Glomerular endothelial cell (primary cell): ENCODE measurements around the gene RSPO3. TPM values are rescaled to one million over a fixed set of nuclear protein-coding genes. Genes with fewer than 3 reads are reported as not detected.
"Not testable (repeated sequence)": the region's sequence is repeated elsewhere in the genome, so short reads cannot be mapped to it uniquely, and the experiment has no call there.

ENCODE experiments used
- DNase-seq: peaks from one replicate; pipeline ENCODE4 v3.0.0-alpha.2; 2011; ENCODE audit warnings: low read depth, low spot score; ENCODE audit errors: extremely low read depth
- total RNA-seq: library from RNA; depleted of rRNA; stranded (reverse); fragments of >200 nt; gene quantifications from 2 replicates; pipeline ENCODE4 v1.2.3, GENCODE V29; 2015

Gene RSPO3
- total RNA-seq, 1 donor from 2014 or later: 1.8 TPM

DNA sequence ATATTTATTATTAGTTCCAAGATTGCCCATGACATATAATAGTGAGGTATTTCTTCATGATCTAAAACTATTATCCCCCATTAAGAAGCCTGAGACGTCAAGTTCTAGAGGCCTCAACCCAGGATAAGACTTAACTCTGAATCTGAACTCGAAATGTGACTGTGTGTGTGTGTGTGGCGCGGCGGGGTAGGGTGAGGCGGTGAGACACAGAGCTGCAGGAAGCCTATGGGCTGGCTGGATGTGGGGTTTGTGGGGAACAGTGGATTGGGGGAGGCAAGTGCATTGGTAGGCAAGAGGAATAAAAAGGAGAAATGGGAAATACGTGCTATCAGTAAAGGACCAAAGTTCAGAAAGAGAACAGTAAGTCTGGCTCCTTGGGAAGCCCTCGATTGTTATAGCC lies 81.6 kb downstream of the RSPO3 start:
- DNase-seq: no peak

DNA sequence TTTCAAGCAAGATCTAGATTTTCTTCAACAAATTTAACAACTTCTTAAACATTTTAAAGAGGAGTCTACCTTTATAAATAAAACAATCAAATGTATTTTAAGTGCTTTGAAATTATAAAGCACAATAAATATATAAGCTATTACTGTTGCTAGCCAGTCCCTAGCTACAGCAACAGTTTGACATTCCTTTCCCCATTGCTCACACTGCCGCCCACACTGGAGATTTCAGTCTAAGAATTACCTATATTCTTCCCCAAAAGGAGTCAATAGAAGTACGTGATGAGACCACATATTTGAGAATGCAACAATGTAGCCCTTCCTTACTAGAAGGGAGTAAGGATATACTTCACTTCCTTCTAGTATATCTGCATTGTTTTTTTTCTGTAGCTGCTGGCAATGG lies 82.8 kb downstream of the RSPO3 start:
- DNase-seq: no peak

DNA sequence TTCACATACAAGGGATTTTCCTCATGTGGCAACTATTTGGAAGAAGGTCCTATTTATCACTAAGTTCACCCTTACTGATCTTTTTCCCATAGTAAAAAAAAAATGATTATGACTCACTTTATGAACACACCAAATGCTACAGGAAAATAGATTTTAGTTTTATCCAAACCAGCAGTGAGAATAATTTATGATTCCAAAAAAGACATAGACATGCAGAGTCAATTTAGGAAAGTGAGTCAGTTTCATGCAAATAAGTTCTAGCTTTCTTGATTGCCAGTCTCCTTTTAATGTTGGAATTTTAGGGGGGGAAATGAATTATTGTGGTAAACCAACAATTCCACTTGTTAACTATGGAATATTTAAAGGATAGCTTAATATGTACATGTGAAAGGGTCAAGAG lies 84.2 kb downstream of the RSPO3 start:
- no peak for DNase-seq

DNA sequence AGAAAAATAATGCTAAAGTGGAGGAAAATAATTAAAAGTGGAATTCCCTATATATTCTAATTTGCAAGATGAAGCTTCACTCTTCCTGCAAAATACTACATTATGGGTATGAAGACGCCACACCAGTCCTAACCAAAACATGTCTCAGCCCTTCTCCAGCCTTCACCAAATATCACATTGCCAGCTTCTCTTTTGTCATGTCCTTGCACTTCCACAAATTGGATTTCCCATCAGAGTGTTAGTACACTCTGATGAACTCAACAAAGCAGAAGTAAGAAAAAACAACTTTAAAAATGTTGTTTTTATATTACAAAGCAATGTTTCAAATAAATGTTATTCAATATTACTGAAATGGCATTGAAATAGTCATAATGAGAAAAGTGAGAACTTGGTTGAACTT lies 85.8 kb downstream of the RSPO3 start:
- DNase-seq: no peak

DNA sequence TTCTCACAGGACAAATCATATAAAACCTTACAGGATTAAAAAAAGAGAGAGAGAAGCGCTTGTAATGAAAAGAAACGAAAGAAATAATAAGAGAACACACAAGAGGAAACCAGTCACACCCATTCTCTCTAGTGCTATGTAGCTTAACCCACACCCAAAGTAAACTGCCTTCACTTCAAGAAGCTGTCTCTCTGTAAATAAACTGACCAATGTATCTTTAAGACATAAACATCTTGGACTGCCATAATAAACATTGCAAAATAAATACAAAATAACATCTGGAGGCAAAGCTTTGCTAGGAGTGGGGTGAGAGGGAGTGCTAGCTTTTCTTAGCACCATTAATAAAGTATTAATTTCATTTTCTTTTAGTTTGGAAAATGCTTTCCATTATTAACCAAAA lies 86.6 kb downstream of the RSPO3 start:
- no peak for DNase-seq

DNA sequence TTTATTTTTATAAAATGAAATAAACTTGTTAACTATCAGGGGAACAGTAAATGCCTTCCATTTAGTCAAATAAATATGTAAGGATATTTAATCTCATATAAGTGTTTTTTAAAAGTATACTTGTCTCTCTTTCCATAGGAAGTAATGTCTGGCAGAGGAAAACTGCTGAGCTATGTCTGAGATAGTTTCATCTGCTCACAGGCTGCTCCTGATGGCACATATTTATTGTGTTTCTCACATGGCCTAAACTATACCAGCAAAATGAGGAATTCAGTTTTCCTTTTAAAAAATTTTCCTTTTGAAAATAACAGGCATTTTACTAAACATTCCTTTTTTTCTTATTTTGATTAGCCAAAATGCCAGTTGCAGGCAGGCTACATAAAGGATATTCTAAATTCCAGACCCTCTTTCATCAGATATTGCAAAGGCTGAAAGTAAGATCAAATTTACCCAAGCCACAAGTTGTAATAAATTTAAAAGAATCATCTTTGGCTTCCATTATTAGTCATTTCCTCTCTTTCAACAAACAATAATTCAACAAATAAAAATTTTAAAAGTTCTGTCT lies 88.1 kb downstream of the RSPO3 start:
- no peak for DNase-seq

DNA sequence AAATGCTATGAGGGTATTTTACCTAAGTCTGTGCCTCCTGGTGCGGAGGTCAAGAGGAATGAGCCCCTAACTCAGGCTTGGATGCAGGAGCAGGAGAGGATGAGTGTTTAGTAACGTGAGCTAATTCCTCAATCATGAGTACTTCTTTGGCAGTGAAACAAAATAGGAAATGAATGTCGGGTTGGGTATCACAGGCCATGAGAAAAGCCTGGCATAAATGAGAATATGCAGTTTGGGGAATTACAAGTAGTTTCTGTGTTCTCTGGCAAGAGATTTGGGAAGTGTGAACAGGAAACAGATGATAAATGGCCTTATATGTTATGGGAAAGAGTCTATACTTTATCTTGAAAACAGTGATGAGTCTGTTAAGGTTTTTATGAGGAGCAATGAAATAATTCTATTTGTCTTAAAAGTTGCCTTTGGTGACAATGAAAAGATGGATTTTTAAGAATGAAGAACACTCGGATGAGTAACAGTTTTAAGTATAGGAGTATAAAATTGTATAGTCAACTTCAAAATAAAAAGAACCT lies 89.2 kb downstream of the RSPO3 start:
- peak; percentile 69 for DNase-seq

DNA sequence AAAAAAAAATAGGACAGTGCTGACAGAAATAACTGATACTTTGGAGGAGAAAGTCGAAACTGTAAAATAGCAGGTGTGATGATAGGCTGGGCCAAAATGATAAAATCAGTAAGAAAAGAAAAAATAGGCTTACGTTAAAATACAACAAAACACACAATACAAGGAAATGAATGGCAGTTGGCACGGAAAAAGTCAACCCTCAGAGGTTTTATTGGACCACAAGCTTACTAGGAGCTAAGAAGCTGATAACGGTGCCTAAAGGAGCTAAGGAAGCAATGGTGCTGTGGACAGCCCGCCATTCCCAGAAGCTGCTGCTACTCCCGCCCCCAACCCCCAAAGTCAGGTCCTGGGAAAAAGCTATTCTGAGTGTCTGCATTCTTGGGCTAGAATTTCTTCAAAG lies 92.3 kb downstream of the RSPO3 start:
- peak; percentile 66 for DNase-seq

DNA sequence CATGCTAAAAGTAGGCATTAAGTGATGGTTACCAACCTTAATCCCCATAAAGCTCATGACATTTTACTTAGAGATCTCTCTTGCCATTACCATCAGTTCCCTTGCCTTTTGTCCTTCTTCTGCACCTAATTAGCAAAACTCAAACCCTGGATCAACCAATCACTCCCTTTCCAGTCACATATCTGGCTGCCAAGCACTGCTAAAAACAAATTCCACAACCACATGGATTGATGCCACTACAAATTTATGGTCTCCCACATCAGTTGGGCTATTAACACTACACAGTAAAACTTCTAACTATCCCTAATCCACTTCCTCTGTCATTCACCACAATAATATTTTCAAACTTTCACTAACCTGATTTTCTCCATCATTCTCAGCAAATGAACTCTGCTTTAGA lies 93.9 kb downstream of the RSPO3 start:
- no peak for DNase-seq

DNA sequence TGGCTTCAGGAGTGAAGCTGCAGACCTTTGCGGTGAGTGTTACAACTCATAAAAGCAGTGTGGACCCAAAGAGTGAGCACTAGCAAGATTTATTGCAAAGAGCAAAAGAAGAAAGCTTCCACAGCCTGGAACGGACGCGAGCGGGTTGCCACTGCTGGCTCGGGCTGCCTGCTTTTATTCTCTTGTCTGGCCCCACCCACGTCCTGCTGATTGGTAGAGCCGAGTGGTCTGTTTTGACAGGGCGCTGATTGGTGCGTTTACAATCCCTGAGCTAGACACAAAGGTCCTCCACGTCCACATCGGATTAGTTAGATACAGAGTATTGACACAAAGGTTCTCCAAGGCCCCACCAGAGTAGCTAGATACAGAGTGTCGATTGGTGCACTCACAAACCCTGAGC lies 95.6 kb downstream of the RSPO3 start:
- DNase-seq: not testable (repeated sequence)

DNA sequence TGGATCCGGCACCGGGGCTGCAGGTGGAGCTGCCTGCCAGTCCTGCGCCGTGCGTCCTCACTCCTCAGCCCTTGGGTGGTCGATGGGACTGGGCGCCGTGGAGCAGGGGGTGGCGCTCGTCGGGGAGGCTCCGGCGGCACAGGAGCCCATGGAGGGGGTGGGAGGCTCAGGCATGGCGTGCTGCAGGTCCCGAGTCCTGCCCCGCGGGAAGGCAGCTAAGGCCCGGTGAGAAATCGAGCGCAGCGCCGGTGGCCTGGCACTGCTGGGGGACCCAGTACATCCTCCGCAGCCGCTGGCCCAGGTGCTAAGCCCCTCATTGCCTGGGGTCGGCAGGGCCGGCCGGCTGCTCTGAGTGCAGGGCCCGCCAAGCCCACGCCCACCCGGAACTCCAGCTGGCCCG lies 96.1 kb downstream of the RSPO3 start:
- not testable (repeated sequence) for DNase-seq

DNA sequence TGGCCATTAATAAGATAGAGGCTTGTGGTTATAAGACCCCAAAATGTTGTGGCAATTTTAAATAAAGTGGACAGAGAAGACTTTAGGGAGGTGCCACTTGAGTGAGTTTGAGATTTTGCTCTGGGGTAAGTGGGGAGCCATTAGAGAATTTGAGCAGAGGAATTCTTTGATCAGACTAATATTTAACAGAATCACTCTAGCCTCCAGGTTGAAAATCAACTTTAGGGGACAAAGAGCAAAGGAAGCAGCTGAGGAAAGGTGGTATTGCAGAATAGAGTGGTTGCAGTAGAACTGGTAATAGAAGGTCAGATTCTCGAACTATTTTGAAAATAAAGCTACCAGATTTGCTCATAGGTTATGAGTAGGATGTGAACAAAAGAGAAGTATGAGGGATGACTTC lies 97.5 kb downstream of the RSPO3 start:
- DNase-seq: no peak

DNA sequence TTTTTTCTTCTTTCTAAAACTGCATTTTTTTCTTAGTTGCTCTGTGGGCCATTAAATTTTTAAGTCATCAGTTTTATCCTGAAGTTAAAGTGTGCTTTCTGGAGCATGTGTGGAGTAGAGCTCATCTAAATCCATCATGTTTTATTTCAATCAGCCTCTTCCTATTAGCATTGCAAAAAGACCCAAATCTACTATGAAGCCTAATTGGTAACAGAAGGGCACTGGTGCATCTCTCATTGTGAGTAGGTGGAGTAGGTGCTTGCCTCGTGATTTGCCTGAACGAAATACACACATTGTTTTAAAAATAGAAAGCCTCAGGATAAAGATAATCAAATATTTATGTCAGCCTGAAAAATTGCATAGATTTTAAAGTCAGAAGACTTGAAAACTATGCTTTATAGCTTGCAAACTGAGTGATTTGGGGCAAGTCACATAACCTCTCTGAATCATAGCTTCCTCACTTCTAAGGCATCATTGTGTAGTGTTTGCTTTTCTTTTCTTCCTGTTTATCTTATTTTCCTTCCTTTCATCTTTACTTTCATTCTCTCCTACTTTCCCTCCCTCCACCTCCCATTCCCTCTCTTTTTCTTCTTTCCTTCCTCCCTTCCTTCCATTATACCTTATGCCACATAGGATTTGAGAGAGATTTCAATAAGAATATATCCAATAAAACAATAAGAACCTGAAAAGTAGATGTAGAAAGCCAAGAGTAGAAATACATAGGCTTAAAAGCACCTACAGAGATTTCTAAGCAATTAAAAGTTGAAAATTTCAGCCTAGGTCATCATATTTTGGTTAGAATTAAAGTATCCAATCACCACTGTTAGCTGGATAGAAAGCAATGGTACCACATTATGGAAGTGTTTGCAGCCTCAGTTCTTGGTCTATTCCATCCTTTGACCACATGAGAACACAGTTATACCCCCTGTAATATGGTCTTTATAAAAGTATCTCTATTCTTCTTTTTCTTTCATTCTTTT lies 98.6 kb downstream of the RSPO3 start:
- DNase-seq: no peak

DNA sequence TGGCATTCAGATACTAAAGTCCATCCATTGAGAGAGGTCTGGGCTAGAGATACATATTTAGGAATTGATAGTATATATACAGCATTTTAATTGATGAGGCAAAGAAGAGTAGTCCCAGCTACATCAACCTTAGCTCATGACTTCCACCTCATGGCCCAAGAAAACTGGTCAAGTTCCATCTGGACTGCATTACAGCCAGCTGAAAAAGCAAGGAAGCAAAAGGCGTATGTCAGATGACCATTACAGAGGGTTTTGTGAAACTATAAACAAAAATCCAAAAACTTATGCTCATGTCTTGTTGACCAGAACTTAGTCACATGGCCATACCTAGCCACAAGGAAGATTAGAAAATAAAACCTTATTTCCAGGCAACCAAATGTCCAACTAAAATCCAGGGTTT lies 101.4 kb downstream of the RSPO3 start:
- no peak for DNase-seq

DNA sequence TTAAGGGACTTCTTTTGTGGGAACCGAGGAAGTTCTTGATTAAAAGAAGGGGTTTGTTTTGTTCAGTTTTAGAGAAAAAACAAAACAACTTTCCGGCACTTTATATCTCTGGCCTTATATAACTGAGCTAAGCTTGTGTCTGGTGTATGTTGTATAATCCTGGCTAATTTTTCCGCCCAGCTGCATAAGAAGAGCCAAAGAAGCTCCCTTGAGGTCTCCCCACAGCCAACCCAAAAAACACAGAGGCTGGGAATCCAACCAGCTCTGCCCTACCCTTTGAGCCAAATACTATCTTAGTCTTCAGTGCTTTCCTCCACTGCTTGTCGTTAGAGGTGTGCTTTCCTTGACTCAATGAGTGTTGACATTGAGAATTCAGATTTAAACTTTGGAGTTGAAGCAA lies 102.7 kb downstream of the RSPO3 start:
- DNase-seq: no peak

DNA sequence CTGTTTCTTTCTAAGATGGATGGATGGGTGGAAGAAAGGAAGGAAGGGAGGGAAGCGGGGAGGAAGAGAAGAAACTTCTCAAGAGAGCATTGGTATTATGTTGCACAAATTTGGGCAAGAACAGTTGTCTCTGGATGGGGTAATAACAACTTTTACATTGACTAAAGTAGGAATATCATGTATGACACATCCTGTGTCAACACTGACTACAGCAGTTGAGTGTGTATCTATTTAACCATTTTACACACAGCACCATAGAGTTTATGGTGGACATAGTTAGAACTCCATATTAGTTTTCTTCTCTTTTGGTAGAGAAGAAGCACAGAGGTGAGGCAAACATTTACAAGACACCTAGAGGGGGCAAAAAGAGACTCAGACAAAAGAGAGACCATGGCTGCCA lies 103.9 kb downstream of the RSPO3 start:
- DNase-seq: no peak

DNA sequence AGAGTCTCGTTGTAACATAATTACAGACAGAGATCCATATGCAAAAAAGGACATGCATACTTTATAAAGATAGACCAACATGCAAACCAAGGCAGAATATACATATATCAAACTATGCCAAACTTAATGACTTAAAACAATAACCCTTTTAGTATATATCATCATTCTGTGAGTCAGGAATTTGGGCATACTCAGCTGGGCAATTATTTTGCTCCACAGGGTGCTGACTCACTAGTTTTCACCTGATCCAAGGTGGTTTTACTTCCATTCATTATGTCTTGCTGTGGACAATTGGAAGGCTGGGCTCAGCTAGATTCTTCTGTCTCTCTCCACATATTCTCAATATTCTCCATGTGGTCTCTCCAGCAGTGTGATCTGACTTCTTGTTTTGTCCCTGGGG lies 107.0 kb downstream of the RSPO3 start:
- DNase-seq: no peak

DNA sequence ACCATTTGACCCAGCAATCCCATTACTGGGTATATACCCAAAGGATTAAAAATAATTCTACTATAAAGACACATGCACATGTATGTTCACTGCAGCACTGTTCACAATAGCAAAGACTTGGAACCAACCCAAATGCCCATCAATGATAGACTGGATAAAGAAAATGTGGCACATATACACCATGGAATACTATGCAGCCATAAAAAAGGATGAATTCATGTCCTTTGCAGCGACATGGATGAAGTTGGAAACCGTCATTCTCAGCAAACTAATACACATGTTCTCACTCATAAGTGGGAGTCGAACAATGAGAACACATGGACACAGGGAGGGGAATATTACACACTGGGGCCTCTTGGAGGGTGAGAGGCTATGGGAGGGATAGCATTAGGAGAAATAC lies 115.3 kb downstream of the RSPO3 start:
- DNase-seq: not testable (repeated sequence)

DNA sequence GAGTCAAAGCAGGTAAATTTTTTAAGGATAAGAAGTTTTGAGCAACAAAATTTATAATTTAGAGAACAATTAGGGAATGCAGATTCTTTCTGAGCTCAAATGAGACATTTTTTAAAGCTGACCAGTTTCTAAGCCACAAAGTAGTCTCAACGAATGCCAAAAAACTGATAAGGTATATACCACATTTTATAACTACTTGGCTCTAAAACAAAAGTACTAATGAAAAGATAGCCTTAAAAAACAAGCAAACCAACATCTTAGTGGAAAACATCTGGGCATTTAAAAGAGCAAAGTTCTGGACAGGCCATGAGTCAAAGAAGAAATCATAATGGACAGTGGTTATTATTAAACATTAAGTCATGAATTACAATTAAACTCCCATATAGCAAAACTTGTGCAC lies 125.0 kb downstream of the RSPO3 start:
- no peak for DNase-seq
